GM12878 (cell line): ENCODE data around the gene KIRREL1. TPM values are rescaled to one million over a fixed set of nuclear protein-coding genes. Genes with fewer than 3 reads are reported as not detected.

Experiments
- ATAC-seq: fragments of 200-7000 bp; cut with Tn5 transposase; 3 replicates; pipeline ENCODE4 v1.9.1; 2020; ENCODE audit warnings: mild to moderate bottlenecking, moderate library complexity
- BruUV-seq: library from RNA; stranded (reverse); fragments of 400-500 nt; replicated peaks from 2 replicates; lab custom pipeline; 2021; lab: Mats Ljungman, UMichigan
- CTCF ChIA-PET: fragments of 300-600 bp; sonication (Branson Sonifier 250); formaldehyde crosslinking; extraction: SDS; loops from one replicate; lab custom pipeline; 2021; ENCODE audit warnings: inconsistent platforms; lab: Yijun Ruan, JAX
- POLR2A ChIA-PET: fragments of 350-600 bp; formaldehyde crosslinking; extraction: SDS; loops from one replicate; lab custom pipeline; 2021; ENCODE audit warnings: inconsistent platforms; lab: Charles Lee
- RAD21 ChIA-PET: fragments of 300-600 bp; sonication (Branson Sonifier 250); formaldehyde crosslinking; loops from one replicate; lab custom pipeline; 2023; ENCODE audit warnings: antibody characterized with exemption; ENCODE audit not compliant: unreplicated experiment; lab: Charles Lee
- SMC1A ChIA-PET: fragments of 300-600 bp; sonication (Branson Sonifier 250); formaldehyde crosslinking; loops from one replicate; lab custom pipeline; 2023; ENCODE audit not compliant: unreplicated experiment, uncharacterized antibody; lab: Charles Lee
- DNase-seq: peaks from one replicate; pipeline ENCODE4 v3.0.0-alpha.2; 2011; ENCODE audit warnings: low read depth, low spot score
- FAIRE-seq: peaks from 3 replicates; lab custom pipeline; 2011; peaks lifted over from hg19 to GRCh38; lab: Jason Lieb, UNC
- H2AFZ ChIP-seq: 2 replicates; pipeline ENCODE4 v1.6.0; 2011; ENCODE audit warnings: low read depth, low read length, control low read depth; ENCODE audit not compliant: control insufficient read depth
- H3K27ac ChIP-seq: 2 replicates; pipeline ENCODE4 v1.5.1; 2011; ENCODE audit warnings: control low read depth; ENCODE audit not compliant: control insufficient read depth, insufficient read depth
- H3K27me3 ChIP-seq, 2 experiments: replicated peaks in 1 of 2; 2 replicates each; pipeline versions ENCODE4 v1.6.0 to v1.6.1; 2011; ENCODE audit warnings: low read length in 1 of 2; ENCODE audit not compliant: control insufficient read depth in 2 of 2, insufficient read depth in 2 of 2
- H3K36me3 ChIP-seq, 2 experiments: 2 replicates each; pipeline ENCODE4 v1.5.1; 2011; ENCODE audit warnings: low read length in 1 of 2; ENCODE audit not compliant: control insufficient read depth in 2 of 2, insufficient read depth in 2 of 2
- H3K4me1 ChIP-seq: 2 replicates; pipeline ENCODE4 v1.6.1; 2011; ENCODE audit warnings: mild to moderate bottlenecking, low read length, moderate library complexity, mixed read lengths; ENCODE audit not compliant: control insufficient read depth, insufficient read depth
- H3K4me2 ChIP-seq: 2 replicates; pipeline ENCODE4 v1.6.0; 2011; ENCODE audit warnings: control low read depth; ENCODE audit not compliant: control insufficient read depth, insufficient read depth
- H3K4me3 ChIP-seq: fragments of 200-600 bp; sonication (generic); 2 replicates; pipeline ENCODE4 v1.5.1; 2016
- H3K79me2 ChIP-seq: 2 replicates; pipeline ENCODE4 v1.6.0; 2011; ENCODE audit warnings: low read length; ENCODE audit not compliant: control insufficient read depth, insufficient read depth
- H3K9ac ChIP-seq: 2 replicates; pipeline ENCODE4 v1.8.0; 2011; ENCODE audit warnings: low read length, control low read depth, mixed read lengths; ENCODE audit not compliant: control insufficient read depth, insufficient read depth
- H3K9me3 ChIP-seq: replicated peaks from 3 replicates; pipeline ENCODE4 v1.5.1; 2011; ENCODE audit warnings: mild to moderate bottlenecking, low read length; ENCODE audit not compliant: control insufficient read depth, insufficient read depth
- H4K20me1 ChIP-seq: 2 replicates; pipeline ENCODE4 v1.6.0; 2011; ENCODE audit not compliant: control insufficient read depth, insufficient read depth
- EZH2 ChIP-seq: IDR thresholded peaks from 2 replicates; pipeline ENCODE4 v1.6.1; 2012; ENCODE audit warnings: low read depth, mild to moderate bottlenecking, control low read depth, inconsistent platforms, low read length, borderline replicate concordance; ENCODE audit not compliant: control insufficient read depth
- GABPA ChIP-seq: IDR thresholded peaks from 2 replicates; pipeline ENCODE4 v1.6.1; 2014; ENCODE audit warnings: antibody characterized with exemption, low read depth, mild to moderate bottlenecking, inconsistent platforms
- MEF2A ChIP-seq: IDR thresholded peaks from 2 replicates; pipeline ENCODE4 v1.6.1; 2011; ENCODE audit warnings: low read depth, mild to moderate bottlenecking, low read length, moderate library complexity; ENCODE audit not compliant: insufficient read depth
- RELB ChIP-seq: fragments of 450-650 bp; IDR thresholded peaks from 2 replicates; pipeline ENCODE4 v1.6.1; 2017; ENCODE audit warnings: low read depth, mild to moderate bottlenecking, moderate library complexity
- REST ChIP-seq: IDR thresholded peaks from 2 replicates; pipeline ENCODE4 v1.6.1; 2012; ENCODE audit warnings: mild to moderate bottlenecking, low read depth, low read length
- STAT3 ChIP-seq: IDR thresholded peaks from 2 replicates; pipeline ENCODE4 v1.6.1; 2011; ENCODE audit warnings: low read depth, low read length, improper control_type of control experiment
- TAF1 ChIP-seq: IDR thresholded peaks from 2 replicates; pipeline ENCODE4 v1.6.1; 2011; ENCODE audit warnings: mild to moderate bottlenecking, low read depth, low read length, borderline replicate concordance
- WGBS: methylation state at CpG from one replicate; pipeline ENCODE4 v1.1.6; 2016; ENCODE audit warnings: low lambda C conversion rate; ENCODE audit not compliant: insufficient replicate concordance, insufficient coverage; ENCODE audit errors: missing lambda C conversion rate; 5-methylcytosine and 5-hydroxymethylcytosine counted together
- in situ Hi-C: fragments of 300-500 bp; cut with MboI; formaldehyde crosslinking; loops from 9 replicates; pipeline ENCODE4 v1.14.3; 2018; ENCODE audit warnings: mixed read lengths
- intact Hi-C: fragments of 100-400 bp; cut with micrococcal nuclease; formaldehyde crosslinking; loops from one replicate; pipeline ENCODE4 v1.14.2; 2022; ENCODE audit not compliant: unreplicated experiment
- polyA plus RNA-seq, 11 experiments: library from polyadenylated mRNA; depleted of rRNA in 4 of 11; unstranded in 6 of 11; stranded (reverse) in 5 of 11; fragments of >200 nt; fragmentation: Nextera tagmentation in 4 of 11; fragmentation: Illumina TruSeq in 1 of 11; extraction: Ambion mirVana in 4 of 11; extraction: Trizol in 1 of 11; gene quantifications; 1 replicate in 1 of 11; 2 replicates in 10 of 11; pipeline versions ENCODE4 v1.2.1 to v1.2.3, GENCODE V29; 2011 to 2016; ENCODE audit warnings: inconsistent platforms in 2 of 11, missing spikeins in 2 of 11, low read depth in 1 of 11
- total RNA-seq, 4 experiments: library from RNA; depleted of rRNA in 3 of 4; stranded (reverse); fragments of >200 nt in 3 of 4; fragmentation: Illumina TruSeq in 1 of 4; extraction: Trizol in 1 of 4; gene quantifications; 2 replicates each; pipeline versions ENCODE4 v1.2.1 to v1.2.3, GENCODE V29; 2013 to 2021

Gene KIRREL1
- total and polyA plus RNA-seq, 10 of the 15 experiments (the other 5 are each of a cell fraction or from before 2014, with no cell fraction given): 0.15 TPM; not detected in 9

GRCh38 chr1:158075078-158075477 is 81.6 kb downstream of the KIRREL1 start:
- in situ Hi-C loops (no loop called here), intact Hi-C loops (no loop called here)
- ChIA-PET SMC1A (interaction anchor here (0.8 kb wide), 1 partner anchor 25 kb away, joined by 3 read pairs; no protein-coding TSS in a partner anchor), RAD21 (no interaction called here), POLR2A (no interaction called here), CTCF (interaction anchor here (1.2 to 1.5 kb wide), 2 partner anchors 21 to 22 kb away, joined by 3 to 7 read pairs; no protein-coding TSS in a partner anchor)
- BruUV-seq: no TSS peak
- Histone ChIP-seq H3K36me3 (no peaks in the 10 kb centered on the region), H3K27ac (no peak overlapping the region), H3K4me2 (no peak overlapping the region), H3K9me3 (no peaks in the 10 kb centered on the region), H4K20me1 (no peaks in the 10 kb centered on the region), H3K4me1 (no peaks in the 10 kb centered on the region), H2AFZ (no peak overlapping the region), H3K79me2 (no peaks in the 10 kb centered on the region), H3K27me3 (peaks cover 0 to 2% of the 10 kb centered on the region in 2 experiments; a peak in 2 of 4 replicates), H3K4me3 (no peak overlapping the region), H3K9ac (no peak overlapping the region)
- WGBS: 16% methylated on average over 9 of the region's 9 CpGs
- DNase-seq: no peak
- no peak for ATAC-seq
- FAIRE-seq: no peak
- TF ChIP-seq TAF1 (no peak), RELB (no peak), GABPA (no peak), MEF2A (no peak), STAT3 (no peak), EZH2 (no peak), REST (no peak)
